Naive thymus-derived CD4-positive, alpha-beta T cell (primary cell): ENCODE data around the gene REXO5. TPM values are rescaled to one million over a fixed set of nuclear protein-coding genes. Genes with fewer than 3 reads are reported as not detected.
A peak's percentile ranks its signal among the peaks of the same experiment; 100 is the strongest.
"Not testable (repeated sequence)": the region's sequence is repeated elsewhere in the genome, so short reads cannot be mapped to it uniquely, and the experiment has no call there.

Experiments used
- ATAC-seq: fragments of 150-1000 bp; cut with Tn5 transposase; 2 replicates; pipeline ENCODE4 v1.10.0; 2021; ENCODE audit warnings: mild to moderate bottlenecking, moderate library complexity
- CTCF ChIA-PET: fragments of 350-600 bp; sonication (Branson Sonifier 250); formaldehyde crosslinking; loops from one replicate; lab custom pipeline; 2021; ENCODE audit warnings: antibody characterized with exemption; lab: Charles Lee
- POLR2A ChIA-PET: fragments of 350-600 bp; sonication (Branson Sonifier 250); formaldehyde crosslinking; loops from one replicate; lab custom pipeline; 2021; ENCODE audit warnings: antibody characterized with exemption, inconsistent platforms; lab: Charles Lee
- DNase-seq, 9 donors: peaks; one replicate each; pipeline versions ENCODE4 v3.0.0 to v3.0.0-alpha.2; 2020 to 2022; ENCODE audit warnings: mixed read lengths in 1 of 9
- H3K27ac ChIP-seq: one replicate; pipeline ENCODE4 v1.7.0; 2013; ENCODE audit warnings: mild to moderate bottlenecking, low read depth, low read length, moderate library complexity
- H3K27me3 ChIP-seq, 2 donors: one replicate each; pipeline ENCODE4 v1.7.0; 2013; ENCODE audit warnings: low read length in 2 of 2, mild to moderate bottlenecking in 2 of 2, moderate library complexity in 2 of 2; ENCODE audit not compliant: control insufficient read depth in 2 of 2, insufficient read depth in 2 of 2
- H3K36me3 ChIP-seq, 3 experiments: 1 replicate in 2 of 3; 2 replicates in 1 of 3; pipeline ENCODE4 v1.7.0; 2013; ENCODE audit warnings: low read length in 3 of 3, mild to moderate bottlenecking in 3 of 3, moderate library complexity in 1 of 3; ENCODE audit not compliant: insufficient read depth in 3 of 3, control insufficient read depth in 2 of 3
- H3K4me1 ChIP-seq, 2 donors: one replicate each; pipeline ENCODE4 v1.7.0; 2013; ENCODE audit warnings: low read length in 2 of 2, mild to moderate bottlenecking in 2 of 2, moderate library complexity in 1 of 2; ENCODE audit not compliant: control insufficient read depth in 2 of 2, insufficient read depth in 2 of 2
- H3K4me3 ChIP-seq: 2 replicates; pipeline ENCODE4 v1.7.0; 2013; ENCODE audit warnings: mild to moderate bottlenecking, low read length
- H3K9me3 ChIP-seq, 3 experiments: 1 replicate in 2 of 3; 2 replicates in 1 of 3; pipeline ENCODE4 v1.7.0; 2013; ENCODE audit warnings: low read length in 3 of 3; ENCODE audit not compliant: control insufficient read depth in 2 of 3
- H3K27ac Mint-ChIP-seq, 9 donors: one replicate each; pipeline ENCODE4 v1.8.0; 2020 to 2022; ENCODE audit warnings: mixed read lengths in 9 of 9, mild to moderate bottlenecking in 8 of 9, moderate library complexity in 5 of 9, inconsistent platforms in 2 of 9
- H3K27me3 Mint-ChIP-seq, 5 donors: one replicate each; pipeline ENCODE4 v1.8.0; 2021 to 2022; ENCODE audit warnings: mixed read lengths in 5 of 5, mild to moderate bottlenecking in 1 of 5
- H3K36me3 Mint-ChIP-seq, 5 donors: one replicate each; pipeline ENCODE4 v1.8.0; 2020 to 2022; ENCODE audit warnings: mixed read lengths in 5 of 5, mild to moderate bottlenecking in 3 of 5, inconsistent platforms in 1 of 5
- H3K4me1 Mint-ChIP-seq, 7 donors: one replicate each; pipeline ENCODE4 v1.8.0; 2020 to 2022; ENCODE audit warnings: mixed read lengths in 7 of 7, mild to moderate bottlenecking in 3 of 7, inconsistent platforms in 1 of 7
- H3K4me3 Mint-ChIP-seq, 10 donors: one replicate each; pipeline ENCODE4 v1.8.0; 2020 to 2022; ENCODE audit warnings: mild to moderate bottlenecking in 10 of 10, mixed read lengths in 10 of 10, moderate library complexity in 6 of 10, inconsistent platforms in 2 of 10
- H3K9me3 Mint-ChIP-seq, 11 donors: one replicate each; pipeline ENCODE4 v1.8.0; 2020 to 2022; ENCODE audit warnings: mixed read lengths in 11 of 11, mild to moderate bottlenecking in 4 of 11, inconsistent platforms in 1 of 11, moderate library complexity in 1 of 11
- intact Hi-C, 2 donors: fragments of 100-400 bp; cut with micrococcal nuclease; formaldehyde crosslinking; loops; one replicate each; pipeline ENCODE4 v1.15.1; 2023
- polyA plus RNA-seq, 2 donors: library from polyadenylated mRNA; unstranded; fragments of 300-500 nt; fragmentation: Illumina TruSeq; gene quantifications; one replicate each; pipeline ENCODE4 v1.2.3, GENCODE V29; 2021
- total RNA-seq, 6 experiments: library from RNA in 5 of 6; stranded (reverse) in 5 of 6; gene quantifications; 1 replicate in 5 of 6; 2 replicates in 1 of 6; pipeline ENCODE4 v1.2.3 and lab custom pipeline; 2021 to 2026

The REXO5 gene
- total and polyA plus RNA-seq, 7 experiments from 2014 or later, result 0.35 to 9.5 (median 1.6) TPM; not detected in 2

- DNase-seq (no peak), ATAC-seq (no peak)
- H3K4me1 ChIP-seq, result no peaks in the 10 kb centered on the region
- no peak overlapping the region for H3K27ac Mint-ChIP-seq
- H3K27me3 Mint-ChIP-seq, result no peaks in the 10 kb centered on the region
- ChIA-PET POLR2A (interaction anchor here (0.7 kb wide), 1 partner anchor 1565 kb away, joined by 3 read pairs; no protein-coding TSS in a partner anchor), CTCF (no interaction called here)
- no peak overlapping the region for H3K4me3 Mint-ChIP-seq
- peaks cover 6 to 32% (median 8%) of the 10 kb centered on the region in 5 donors for H3K36me3 Mint-ChIP-seq
- H3K9me3 ChIP-seq, result no peaks in the 10 kb centered on the region
- no peak overlapping the region for H3K27ac ChIP-seq
- peaks cover 0 to 34% (median 3%) of the 10 kb centered on the region in 7 donors for H3K4me1 Mint-ChIP-seq
- no peak overlapping the region for H3K4me3 ChIP-seq
- intact Hi-C loops, result loop anchor here (5.0 to 10.0 kb wide), 4 partner anchors 92 to 700 kb away; no protein-coding TSS in a partner anchor
- H3K27me3 ChIP-seq, result no peaks in the 10 kb centered on the region
- H3K9me3 Mint-ChIP-seq, result no peaks in the 10 kb centered on the region
- peaks cover 0 to 5% (median 0%) of the 10 kb centered on the region in 3 experiments for H3K36me3 ChIP-seq
Measured at GRCh38 chr16:20854963-20855362, 48.6 kb downstream of the REXO5 start.

- peaks cover 0 to 23% (median 0%) of the 10 kb centered on the region in 7 donors for H3K4me1 Mint-ChIP-seq
- DNase-seq (no peak), ATAC-seq (no peak)
- Histone ChIP-seq H3K27me3 (no peaks in the 10 kb centered on the region), H3K27ac (no peak overlapping the region), H3K9me3 (no peaks in the 10 kb centered on the region), H3K4me3 (no peak overlapping the region), H3K4me1 (no peaks in the 10 kb centered on the region), H3K36me3 (peaks cover 0 to 23% (median 0%) of the 10 kb centered on the region in 3 experiments)
- POLR2A ChIA-PET, result no interaction called here
- H3K36me3 Mint-ChIP-seq, result peaks cover 7 to 46% (median 24%) of the 10 kb centered on the region in 5 donors
- CTCF ChIA-PET, result no interaction called here
- no peaks in the 10 kb centered on the region for H3K9me3 Mint-ChIP-seq
- no peaks in the 10 kb centered on the region for H3K27me3 Mint-ChIP-seq
- intact Hi-C loops, result loop anchor here in 1 of 2 donors (10.0 kb wide), 2 partner anchors 318 to 698 kb away; no protein-coding TSS in a partner anchor
- H3K27ac Mint-ChIP-seq, result peak overlapping the region in 2 of 9 donors; percentile 15 to 81
- H3K4me3 Mint-ChIP-seq, result peak overlapping the region in 1 of 10 donors; percentile 18
Measured at GRCh38 chr16:20857281-20857680, 51.0 kb downstream of the REXO5 start.

- no peak overlapping the region for H3K4me3 Mint-ChIP-seq
- no peak for ATAC-seq
- ChIA-PET CTCF (no interaction called here), POLR2A (no interaction called here)
- Histone ChIP-seq H3K27ac (no peak overlapping the region), H3K36me3 (peaks cover 0 to 27% (median 0%) of the 10 kb centered on the region in 3 experiments), H3K4me1 (no peaks in the 10 kb centered on the region), H3K4me3 (no peak overlapping the region), H3K27me3 (no peaks in the 10 kb centered on the region), H3K9me3 (no peaks in the 10 kb centered on the region)
- intact Hi-C loops, result loop anchor here in 1 of 2 donors (10.0 kb wide), 2 partner anchors 316 to 696 kb away; no protein-coding TSS in a partner anchor
- no peaks in the 10 kb centered on the region for H3K27me3 Mint-ChIP-seq
- peaks cover 0 to 3% (median 0%) of the 10 kb centered on the region in 11 donors for H3K9me3 Mint-ChIP-seq
- H3K4me1 Mint-ChIP-seq, result peaks cover 0 to 23% (median 2%) of the 10 kb centered on the region in 7 donors
- no peak for DNase-seq
- H3K36me3 Mint-ChIP-seq, result peaks cover 7 to 50% (median 26%) of the 10 kb centered on the region in 5 donors
- H3K27ac Mint-ChIP-seq, result no peak overlapping the region
Measured at GRCh38 chr16:20859229-20859628, 52.9 kb downstream of the REXO5 start.

GRCh38 chr16:20859699-20860098 is 53.4 kb downstream of the REXO5 start:
- H3K36me3 Mint-ChIP-seq, result peaks cover 7 to 52% (median 26%) of the 10 kb centered on the region in 5 donors
- H3K4me3 Mint-ChIP-seq, result no peak overlapping the region
- Histone ChIP-seq H3K27me3 (no peaks in the 10 kb centered on the region), H3K4me3 (no peak overlapping the region), H3K9me3 (no peaks in the 10 kb centered on the region), H3K27ac (no peak overlapping the region), H3K4me1 (no peaks in the 10 kb centered on the region), H3K36me3 (peaks cover 0 to 27% (median 0%) of the 10 kb centered on the region in 3 experiments)
- DNase-seq, result no peak
- peaks cover 0 to 26% (median 2%) of the 10 kb centered on the region in 7 donors for H3K4me1 Mint-ChIP-seq
- intact Hi-C loops, result loop anchor here in 1 of 2 donors (10.0 kb wide), 2 partner anchors 315 to 695 kb away; no protein-coding TSS in a partner anchor
- ATAC-seq, result no peak
- no peaks in the 10 kb centered on the region for H3K27me3 Mint-ChIP-seq
- H3K9me3 Mint-ChIP-seq, result peaks cover 0 to 3% (median 0%) of the 10 kb centered on the region in 11 donors
- POLR2A ChIA-PET, result no interaction called here
- CTCF ChIA-PET, result no interaction called here
- H3K27ac Mint-ChIP-seq, result peak overlapping the region in 1 of 9 donors; percentile 41

- Histone ChIP-seq H3K4me3 (no peak overlapping the region), H3K27me3 (no peaks in the 10 kb centered on the region), H3K4me1 (no peaks in the 10 kb centered on the region), H3K36me3 (peaks cover 0 to 27% (median 0%) of the 10 kb centered on the region in 3 experiments), H3K27ac (no peak overlapping the region), H3K9me3 (no peaks in the 10 kb centered on the region)
- ATAC-seq (no peak), DNase-seq (no peak)
- intact Hi-C loops, result no loop called here
- CTCF ChIA-PET, result interaction anchor here (1.2 kb wide), 1 partner anchor 10 kb away, joined by 4 read pairs; no protein-coding TSS in a partner anchor
- H3K4me3 Mint-ChIP-seq, result no peak overlapping the region
- POLR2A ChIA-PET, result no interaction called here
- H3K27ac Mint-ChIP-seq, result peak overlapping the region in 1 of 9 donors; percentile 41
- peaks cover 0 to 29% (median 2%) of the 10 kb centered on the region in 7 donors for H3K4me1 Mint-ChIP-seq
- peaks cover 7 to 49% (median 26%) of the 10 kb centered on the region in 5 donors for H3K36me3 Mint-ChIP-seq
- H3K9me3 Mint-ChIP-seq, result peaks cover 0 to 3% (median 0%) of the 10 kb centered on the region in 11 donors
- H3K27me3 Mint-ChIP-seq, result no peaks in the 10 kb centered on the region
Measured at GRCh38 chr16:20860361-20860760, 54.0 kb downstream of the REXO5 start.

GRCh38 chr16:20860995-20861394 is 54.7 kb downstream of the REXO5 start:
- intact Hi-C loops, DNase-seq, H3K9me3 Mint-ChIP-seq, H3K4me1 ChIP-seq, H3K9me3 ChIP-seq, H3K4me3 Mint-ChIP-seq, H3K27me3 ChIP-seq, H3K27ac Mint-ChIP-seq, H3K4me3 ChIP-seq, H3K27ac ChIP-seq, POLR2A ChIA-PET, ATAC-seq, H3K27me3 Mint-ChIP-seq: not testable (repeated sequence)
- H3K36me3 Mint-ChIP-seq, result peaks cover 7 to 44% (median 26%) of the 10 kb centered on the region in 5 donors
- peaks cover 0 to 27% (median 0%) of the 10 kb centered on the region in 3 experiments for H3K36me3 ChIP-seq
- CTCF ChIA-PET, result interaction anchor here (1.2 kb wide), 1 partner anchor 10 kb away, joined by 4 read pairs; no protein-coding TSS in a partner anchor
- peaks cover 0 to 30% (median 2%) of the 10 kb centered on the region in 7 donors for H3K4me1 Mint-ChIP-seq
